Activated B cell treated with CpG ODN at 0.5 μM for 24 hours (primary cell): Measurements from ENCODE around the gene SGK2. TPM values are rescaled to one million over a fixed set of nuclear protein-coding genes. Genes with fewer than 3 reads are reported as not detected.

Experiments
- ATAC-seq: fragments of 200-7000 bp; cut with Tn5 transposase; one replicate; pipeline ENCODE4 v1.10.0; 2021; ENCODE audit warnings: low read depth, mild to moderate bottlenecking, moderate library complexity
- CTCF ChIA-PET: fragments of 350-600 bp; sonication (Branson Sonifier 250); formaldehyde crosslinking; loops from one replicate; lab custom pipeline; 2021; ENCODE audit warnings: antibody characterized with exemption; lab: Charles Lee
- POLR2A ChIA-PET: fragments of 350-600 bp; sonication (Branson Sonifier 250); formaldehyde crosslinking; loops from one replicate; lab custom pipeline; 2021; ENCODE audit warnings: antibody characterized with exemption; lab: Charles Lee
- DNase-seq: peaks from one replicate; pipeline ENCODE4 v3.0.0; 2022
- H3K27ac Mint-ChIP-seq: one replicate; pipeline ENCODE4 v1.8.0; 2020; ENCODE audit warnings: mixed read lengths
- H3K27me3 Mint-ChIP-seq: one replicate; pipeline ENCODE4 v1.8.0; 2021; ENCODE audit warnings: mixed read lengths
- H3K36me3 Mint-ChIP-seq: one replicate; pipeline ENCODE4 v1.8.0; 2021; ENCODE audit warnings: low read depth, mixed read lengths
- H3K4me1 Mint-ChIP-seq: one replicate; pipeline ENCODE4 v1.8.0; 2021; ENCODE audit warnings: mixed read lengths
- H3K4me3 Mint-ChIP-seq: one replicate; pipeline ENCODE4 v1.8.0; 2020; ENCODE audit warnings: mild to moderate bottlenecking, mixed read lengths
- H3K9me3 Mint-ChIP-seq: one replicate; pipeline ENCODE4 v1.8.0; 2020; ENCODE audit warnings: mixed read lengths
- CTCF ChIP-seq: fragments of 200-600 bp; IDR thresholded peaks from one replicate; pipeline ENCODE4 v1.8.0; 2022; ENCODE audit warnings: antibody characterized with exemption, mild to moderate bottlenecking
- intact Hi-C: fragments of 100-400 bp; cut with micrococcal nuclease; formaldehyde crosslinking; loops from one replicate; pipeline ENCODE4 v1.15.1; 2024
- total RNA-seq: library from RNA; stranded (reverse); gene quantifications from 2 replicates; pipeline ENCODE4 v1.2.3, GENCODE V29; 2022

SGK2 gene
- total RNA-seq, 1 donor from 2014 or later: 1.1 TPM

GRCh38 chr20:43536041-43536816, 22.6 kb upstream of the SGK2 start:
- ChIA-PET POLR2A (no interaction called here), CTCF (interaction anchor here (2.7 kb wide), 1 partner anchor 156 kb away, joined by 21 read pairs; no protein-coding TSS in a partner anchor)
- intact Hi-C loops: no loop called here
- no peak for ATAC-seq
- Mint-ChIP-seq H3K36me3 (peaks cover 17% of the 10 kb centered on the region), H3K27ac (no peak overlapping the region), H3K4me1 (no peaks in the 10 kb centered on the region), H3K9me3 (no peaks in the 10 kb centered on the region), H3K4me3 (no peak overlapping the region), H3K27me3 (no peaks in the 10 kb centered on the region)
- no peak for TF ChIP-seq CTCF
- DNase-seq: no peak

GRCh38 chr20:43536817-43537440, 21.9 kb upstream of the SGK2 start:
- H3K27me3 Mint-ChIP-seq: no peaks in the 10 kb centered on the region
- no peak overlapping the region for H3K27ac Mint-ChIP-seq
- no peak for TF ChIP-seq CTCF
- no peak overlapping the region for H3K4me3 Mint-ChIP-seq
- CTCF ChIA-PET: interaction anchor here (1.9 to 3.9 kb wide), 3 partner anchors 152 to 213 kb away, joined by 12 to 24 read pairs (median 21); no protein-coding TSS in a partner anchor
- peaks cover 17% of the 10 kb centered on the region for H3K36me3 Mint-ChIP-seq
- POLR2A ChIA-PET: interaction anchor here (1.1 kb wide), 1 partner anchor 130 kb away, joined by 3 read pairs; no protein-coding TSS in a partner anchor
- H3K9me3 Mint-ChIP-seq: no peaks in the 10 kb centered on the region
- DNase-seq (no peak), ATAC-seq (no peak)
- intact Hi-C loops: no loop called here
- H3K4me1 Mint-ChIP-seq: no peaks in the 10 kb centered on the region

- Mint-ChIP-seq H3K27ac (no peak overlapping the region), H3K36me3 (peaks cover 19% of the 10 kb centered on the region), H3K4me1 (no peaks in the 10 kb centered on the region), H3K4me3 (no peak overlapping the region), H3K9me3 (no peaks in the 10 kb centered on the region), H3K27me3 (no peaks in the 10 kb centered on the region)
- intact Hi-C loops: loop anchor here (1.0 kb wide), 3 partner anchors 89 to 542 kb away; no protein-coding TSS in a partner anchor
- DNase-seq (peak; percentile 30), ATAC-seq (peak; percentile 65)
- peak; percentile 52 for TF ChIP-seq CTCF
- ChIA-PET CTCF (interaction anchor here (0.6 to 3.9 kb wide), 21 partner anchors 8 to 651 kb away, joined by 3 to 97 read pairs (median 4); partner anchors contain the start of gene IFT52), POLR2A (interaction anchor here (0.6 to 1.9 kb wide), 7 partner anchors 49 to 302 kb away, joined by 3 to 11 read pairs (median 3); partner anchors contain the start of gene SRSF6)
These were observed 20.6 kb upstream of the SGK2 start for GRCh38 chr20:43537921-43538877.

DNA sequence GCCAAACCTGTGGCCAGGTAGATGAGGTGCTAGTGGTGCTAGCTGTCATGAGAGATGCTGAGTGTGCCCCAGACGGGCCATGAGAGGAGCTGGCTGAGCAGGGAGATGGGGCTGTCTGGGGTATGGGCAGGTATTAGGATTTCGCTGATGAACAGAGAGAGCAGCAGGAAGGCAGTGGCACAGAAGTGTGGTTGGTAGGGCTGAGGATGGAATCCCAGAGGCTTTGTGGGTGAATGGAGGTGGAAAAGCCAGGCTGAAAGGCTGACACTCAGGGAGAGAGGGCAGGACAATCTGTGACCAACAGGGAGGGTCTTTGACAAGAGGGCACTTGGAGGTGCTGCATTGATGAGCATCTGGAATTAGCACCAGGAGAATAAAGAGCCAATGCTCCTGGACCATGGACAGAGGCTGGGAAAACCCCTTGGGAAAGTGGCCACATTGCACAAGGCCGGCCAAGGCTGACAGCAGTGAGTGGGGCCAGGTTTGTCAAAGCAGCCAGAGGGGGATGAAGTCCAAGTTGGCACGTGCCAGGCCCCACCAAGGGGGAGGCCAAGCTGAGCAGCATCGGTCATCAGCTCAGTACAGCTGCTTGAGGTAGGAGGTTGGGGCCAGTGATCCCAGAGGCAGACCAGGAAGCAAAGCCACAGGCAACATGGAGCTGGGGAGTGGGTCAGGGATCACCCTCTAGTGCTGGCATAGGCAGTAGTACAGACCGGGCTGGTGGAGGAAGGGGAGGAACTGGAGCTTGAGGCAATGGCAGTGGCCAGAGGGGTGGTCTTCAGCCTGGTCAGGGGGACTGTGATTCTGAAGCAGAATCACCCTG, 19.7 kb upstream of the SGK2 start:
- ATAC-seq: no peak
- CTCF ChIA-PET: interaction anchor here (0.6 to 3.9 kb wide), 20 partner anchors 7 to 650 kb away, joined by 3 to 97 read pairs (median 4); partner anchors contain the start of gene IFT52
- peaks cover 19% of the 10 kb centered on the region for H3K36me3 Mint-ChIP-seq
- intact Hi-C loops: loop anchor here (1.0 kb wide), 3 partner anchors 90 to 541 kb away; no protein-coding TSS in a partner anchor
- H3K9me3 Mint-ChIP-seq: no peaks in the 10 kb centered on the region
- H3K4me1 Mint-ChIP-seq: no peaks in the 10 kb centered on the region
- no peak for DNase-seq
- H3K27me3 Mint-ChIP-seq: no peaks in the 10 kb centered on the region
- no peak overlapping the region for H3K27ac Mint-ChIP-seq
- POLR2A ChIA-PET: interaction anchor here (0.6 to 1.9 kb wide), 5 partner anchors 48 to 301 kb away, joined by 3 to 11 read pairs (median 3); no protein-coding TSS in a partner anchor
- TF ChIP-seq CTCF: no peak
- H3K4me3 Mint-ChIP-seq: no peak overlapping the region
